GM12878 (cell line): ENCODE results near the gene ARL15. TPM values are rescaled to one million over a fixed set of nuclear protein-coding genes. Genes with fewer than 3 reads are reported as not detected.

Experiments used
- ATAC-seq: fragments of 200-7000 bp; cut with Tn5 transposase; 3 replicates; pipeline ENCODE4 v1.9.1; 2020; ENCODE audit warnings: mild to moderate bottlenecking, moderate library complexity
- BruUV-seq: library from RNA; stranded (reverse); fragments of 400-500 nt; replicated peaks from 2 replicates; lab custom pipeline; 2021; lab: Mats Ljungman, UMichigan
- CTCF ChIA-PET: fragments of 300-600 bp; sonication (Branson Sonifier 250); formaldehyde crosslinking; extraction: SDS; loops from one replicate; lab custom pipeline; 2021; ENCODE audit warnings: inconsistent platforms; lab: Yijun Ruan, JAX
- POLR2A ChIA-PET: fragments of 350-600 bp; formaldehyde crosslinking; extraction: SDS; loops from one replicate; lab custom pipeline; 2021; ENCODE audit warnings: inconsistent platforms; lab: Charles Lee
- RAD21 ChIA-PET: fragments of 300-600 bp; sonication (Branson Sonifier 250); formaldehyde crosslinking; loops from one replicate; lab custom pipeline; 2023; ENCODE audit warnings: antibody characterized with exemption; ENCODE audit not compliant: unreplicated experiment; lab: Charles Lee
- SMC1A ChIA-PET: fragments of 300-600 bp; sonication (Branson Sonifier 250); formaldehyde crosslinking; loops from one replicate; lab custom pipeline; 2023; ENCODE audit not compliant: unreplicated experiment, uncharacterized antibody; lab: Charles Lee
- DNase-seq: peaks from one replicate; pipeline ENCODE4 v3.0.0-alpha.2; 2011; ENCODE audit warnings: low read depth, low spot score
- FAIRE-seq: peaks from 3 replicates; lab custom pipeline; 2011; peaks lifted over from hg19 to GRCh38; lab: Jason Lieb, UNC
- H2AFZ ChIP-seq: 2 replicates; pipeline ENCODE4 v1.6.0; 2011; ENCODE audit warnings: low read depth, low read length, control low read depth; ENCODE audit not compliant: control insufficient read depth
- H3K27ac ChIP-seq: 2 replicates; pipeline ENCODE4 v1.5.1; 2011; ENCODE audit warnings: control low read depth; ENCODE audit not compliant: control insufficient read depth, insufficient read depth
- H3K27me3 ChIP-seq, 2 experiments: replicated peaks in 1 of 2; 2 replicates each; pipeline versions ENCODE4 v1.6.0 to v1.6.1; 2011; ENCODE audit warnings: low read length in 1 of 2; ENCODE audit not compliant: control insufficient read depth in 2 of 2, insufficient read depth in 2 of 2
- H3K36me3 ChIP-seq, 2 experiments: 2 replicates each; pipeline ENCODE4 v1.5.1; 2011; ENCODE audit warnings: low read length in 1 of 2; ENCODE audit not compliant: control insufficient read depth in 2 of 2, insufficient read depth in 2 of 2
- H3K4me1 ChIP-seq: 2 replicates; pipeline ENCODE4 v1.6.1; 2011; ENCODE audit warnings: mild to moderate bottlenecking, low read length, moderate library complexity, mixed read lengths; ENCODE audit not compliant: control insufficient read depth, insufficient read depth
- H3K4me2 ChIP-seq: 2 replicates; pipeline ENCODE4 v1.6.0; 2011; ENCODE audit warnings: control low read depth; ENCODE audit not compliant: control insufficient read depth, insufficient read depth
- H3K4me3 ChIP-seq: fragments of 200-600 bp; sonication (generic); 2 replicates; pipeline ENCODE4 v1.5.1; 2016
- H3K79me2 ChIP-seq: 2 replicates; pipeline ENCODE4 v1.6.0; 2011; ENCODE audit warnings: low read length; ENCODE audit not compliant: control insufficient read depth, insufficient read depth
- H3K9ac ChIP-seq: 2 replicates; pipeline ENCODE4 v1.8.0; 2011; ENCODE audit warnings: low read length, control low read depth, mixed read lengths; ENCODE audit not compliant: control insufficient read depth, insufficient read depth
- H3K9me3 ChIP-seq: replicated peaks from 3 replicates; pipeline ENCODE4 v1.5.1; 2011; ENCODE audit warnings: mild to moderate bottlenecking, low read length; ENCODE audit not compliant: control insufficient read depth, insufficient read depth
- H4K20me1 ChIP-seq: 2 replicates; pipeline ENCODE4 v1.6.0; 2011; ENCODE audit not compliant: control insufficient read depth, insufficient read depth
- ATF7 ChIP-seq: fragments of 450-650 bp; IDR thresholded peaks from 2 replicates; pipeline ENCODE4 v1.6.1; 2016; ENCODE audit warnings: low read depth, mild to moderate bottlenecking
- CTCF ChIP-seq, 3 experiments: IDR thresholded peaks in 2 of 3; conservative IDR thresholded peaks in 1 of 3; 2 replicates each; pipeline ENCODE4 v1.5.1; 2011; ENCODE audit warnings: low read depth in 3 of 3, low read length in 3 of 3, mild to moderate bottlenecking in 3 of 3, control low read depth in 2 of 3, moderate library complexity in 2 of 3, inconsistent platforms in 1 of 3, mixed read lengths in 1 of 3; ENCODE audit not compliant: control insufficient read depth in 2 of 3, insufficient read depth in 1 of 3; ENCODE audit errors: extremely low read depth in 1 of 3
- MTA2 ChIP-seq: fragments of 450-650 bp; IDR thresholded peaks from 2 replicates; pipeline ENCODE4 v1.6.1; 2016; ENCODE audit warnings: low read depth, mild to moderate bottlenecking, moderate library complexity
- MYC ChIP-seq: IDR thresholded peaks from 2 replicates; pipeline ENCODE4 v1.6.1; 2011; ENCODE audit warnings: mild to moderate bottlenecking, low read length, moderate library complexity, inconsistent platforms; ENCODE audit not compliant: insufficient read depth, insufficient replicate concordance, insufficient read length, severe bottlenecking
- NFYB ChIP-seq: IDR thresholded peaks from 2 replicates; pipeline ENCODE4 v1.6.1; 2011; ENCODE audit warnings: low read depth, mild to moderate bottlenecking, low read length, improper control_type of control experiment, moderate library complexity; ENCODE audit not compliant: insufficient read depth
- POU2F2 ChIP-seq: IDR thresholded peaks from 3 replicates; pipeline ENCODE4 v1.6.1; 2011; ENCODE audit warnings: low read depth, mild to moderate bottlenecking, low read length, borderline replicate concordance
- SMAD5 ChIP-seq: IDR thresholded peaks from 2 replicates; pipeline ENCODE4 v1.6.1; 2016; ENCODE audit warnings: antibody characterized with exemption, low read depth
- SREBF2 ChIP-seq: IDR thresholded peaks from 2 replicates; pipeline ENCODE4 v1.6.1; 2012; ENCODE audit warnings: mild to moderate bottlenecking, low read length
- WGBS: methylation state at CpG from one replicate; pipeline ENCODE4 v1.1.6; 2016; ENCODE audit warnings: low lambda C conversion rate; ENCODE audit not compliant: insufficient replicate concordance, insufficient coverage; ENCODE audit errors: missing lambda C conversion rate; 5-methylcytosine and 5-hydroxymethylcytosine counted together
- in situ Hi-C: fragments of 300-500 bp; cut with MboI; formaldehyde crosslinking; loops from 9 replicates; pipeline ENCODE4 v1.14.3; 2018; ENCODE audit warnings: mixed read lengths
- intact Hi-C: fragments of 100-400 bp; cut with micrococcal nuclease; formaldehyde crosslinking; loops from one replicate; pipeline ENCODE4 v1.14.2; 2022; ENCODE audit not compliant: unreplicated experiment
- polyA plus RNA-seq, 11 experiments: library from polyadenylated mRNA; depleted of rRNA in 4 of 11; unstranded in 6 of 11; stranded (reverse) in 5 of 11; fragments of >200 nt; fragmentation: Nextera tagmentation in 4 of 11; fragmentation: Illumina TruSeq in 1 of 11; extraction: Ambion mirVana in 4 of 11; extraction: Trizol in 1 of 11; gene quantifications; 1 replicate in 1 of 11; 2 replicates in 10 of 11; pipeline versions ENCODE4 v1.2.1 to v1.2.3, GENCODE V29; 2011 to 2016; ENCODE audit warnings: inconsistent platforms in 2 of 11, missing spikeins in 2 of 11, low read depth in 1 of 11
- total RNA-seq, 4 experiments: library from RNA; depleted of rRNA in 3 of 4; stranded (reverse); fragments of >200 nt in 3 of 4; fragmentation: Illumina TruSeq in 1 of 4; extraction: Trizol in 1 of 4; gene quantifications; 2 replicates each; pipeline versions ENCODE4 v1.2.1 to v1.2.3, GENCODE V29; 2013 to 2021

ARL15 gene
- total and polyA plus RNA-seq, 10 of the 15 experiments (the other 5 are each of a cell fraction or from before 2014, with no cell fraction given), result 3.6 to 11.0 (median 7.7) TPM

- TF ChIP-seq CTCF (IDR thresholded peaks at IDR 0.05 in 2 of 3, conservative IDR thresholded peaks at IDR 0.05 in 1 of 3; ENCODE audit: control insufficient read depth in 2 of 3, extremely low read depth in 1 of 3, insufficient read depth in 1 of 3, low read depth in 3 of 3, low read length in 3 of 3), result peak in 1 of 3 experiments; percentile 15; a peak in 1 of 6 replicates
- TF ChIP-seq MYC, result no peak
These were observed 55.7 kb downstream of the ARL15 start (continued) for GRCh38 chr5:54254482-54255198.

GRCh38 chr5:54251981-54252380 is 58.4 kb downstream of the ARL15 start:
- WGBS, result 45% methylated on average over 1 of the region's 1 CpG
- intact Hi-C loops, result no loop called here
- H2AFZ ChIP-seq, result no peak overlapping the region
- TF ChIP-seq SMAD5 (no peak), MTA2 (no peak), ATF7 (no peak), POU2F2 (no peak), SREBF2 (no peak), NFYB (no peak)
- TF ChIP-seq, all 136 proteins: peak for 0
- no TSS peak for BruUV-seq
- H3K27me3 ChIP-seq, result no peaks in the 10 kb centered on the region
- no peaks in the 10 kb centered on the region; the same call in none of the 2 replicates for H3K4me1 ChIP-seq
- no peak overlapping the region for H3K9ac ChIP-seq
- no peaks in the 10 kb centered on the region for H4K20me1 ChIP-seq
- RAD21 ChIA-PET, result no interaction called here
- DNase-seq (no peak), ATAC-seq (no peak), FAIRE-seq (no peak)
- SMC1A ChIA-PET, result no interaction called here
- no peaks in the 10 kb centered on the region for H3K79me2 ChIP-seq
- H3K9me3 ChIP-seq, result no peaks in the 10 kb centered on the region
- in situ Hi-C loops, result loop anchor here (5.0 kb wide), 1 partner anchor 160 kb away; no protein-coding TSS in a partner anchor
- CTCF ChIA-PET, result interaction anchor here (0.7 kb wide), 1 partner anchor 167 kb away, joined by 4 read pairs; no protein-coding TSS in a partner anchor
- H3K4me2 ChIP-seq, result no peak overlapping the region
- H3K27ac ChIP-seq, result no peak overlapping the region
- no peaks in the 10 kb centered on the region; a peak in 1 of 4 replicates for H3K36me3 ChIP-seq
- POLR2A ChIA-PET, result no interaction called here
- H3K4me3 ChIP-seq, result no peak overlapping the region
